ENCODE data around the gene SLC27A4. TPM values are rescaled to one million over a fixed set of nuclear protein-coding genes. Genes with fewer than 3 reads are reported as not detected.
"Not testable (repeated sequence)": the region's sequence is repeated elsewhere in the genome, so short reads cannot be mapped to it uniquely, and the experiment has no call there.

Gene SLC27A4
- total RNA-seq, 2 donors from 2014 or later, result 19.2 to 21.5 TPM

DNA sequence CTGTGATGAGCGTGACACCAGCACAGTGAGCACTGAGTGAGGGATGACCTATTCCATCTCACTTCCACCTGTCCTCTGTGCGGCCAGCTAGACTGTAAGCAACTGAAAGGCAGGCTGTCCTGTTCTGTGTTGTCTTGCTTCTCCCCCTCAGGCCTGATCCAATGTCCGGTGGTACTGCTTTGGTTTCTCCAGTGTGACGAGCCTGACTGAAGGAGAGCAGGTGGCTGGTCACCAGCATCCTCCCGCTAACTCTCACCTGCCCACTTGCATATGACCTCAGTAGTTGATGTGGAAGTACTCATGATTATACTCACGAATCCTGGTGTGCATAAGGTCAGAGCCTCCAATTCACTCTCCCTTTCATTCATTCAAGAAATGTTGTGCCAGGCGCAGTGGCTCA is 2.4 kb upstream of the SLC27A4 start:
- no peak overlapping the region for H3K27ac ChIP-seq
- no peak overlapping the region for H3K4me3 ChIP-seq
- TF ChIP-seq POLR2A (IDR thresholded peaks at IDR 0.05), result no peak
- no peak for TF ChIP-seq POLR2AphosphoS5 (IDR thresholded peaks at IDR 0.05)
- TF ChIP-seq, protein P1, sequence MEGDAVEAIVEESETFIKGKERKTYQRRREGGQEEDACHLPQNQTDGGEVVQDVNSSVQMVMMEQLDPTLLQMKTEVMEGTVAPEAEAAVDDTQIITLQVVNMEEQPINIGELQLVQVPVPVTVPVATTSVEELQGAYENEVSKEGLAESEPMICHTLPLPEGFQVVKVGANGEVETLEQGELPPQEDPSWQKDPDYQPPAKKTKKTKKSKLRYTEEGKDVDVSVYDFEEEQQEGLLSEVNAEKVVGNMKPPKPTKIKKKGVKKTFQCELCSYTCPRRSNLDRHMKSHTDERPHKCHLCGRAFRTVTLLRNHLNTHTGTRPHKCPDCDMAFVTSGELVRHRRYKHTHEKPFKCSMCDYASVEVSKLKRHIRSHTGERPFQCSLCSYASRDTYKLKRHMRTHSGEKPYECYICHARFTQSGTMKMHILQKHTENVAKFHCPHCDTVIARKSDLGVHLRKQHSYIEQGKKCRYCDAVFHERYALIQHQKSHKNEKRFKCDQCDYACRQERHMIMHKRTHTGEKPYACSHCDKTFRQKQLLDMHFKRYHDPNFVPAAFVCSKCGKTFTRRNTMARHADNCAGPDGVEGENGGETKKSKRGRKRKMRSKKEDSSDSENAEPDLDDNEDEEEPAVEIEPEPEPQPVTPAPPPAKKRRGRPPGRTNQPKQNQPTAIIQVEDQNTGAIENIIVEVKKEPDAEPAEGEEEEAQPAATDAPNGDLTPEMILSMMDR (IDR thresholded peaks at IDR 0.05), result no peak
- 93% methylated on average over 7 of the region's 7 CpGs for WGBS
- no peaks in the 10 kb centered on the region for H3K4me1 ChIP-seq (replicated peaks)
- intact Hi-C loops (cut with DNase I), result no loop called here
- H3K9me3 ChIP-seq, result no peaks in the 10 kb centered on the region
- H3K27me3 ChIP-seq (replicated peaks; ENCODE audit: insufficient read depth), result no peaks in the 10 kb centered on the region
- DNase-seq (ENCODE audit: low spot score), result no peak
- no peaks in the 10 kb centered on the region for H3K36me3 ChIP-seq

GRCh38 chr9:128338852-128339614 is 1.3 kb upstream of the SLC27A4 start:
- DNase-seq (ENCODE audit: low spot score); intact Hi-C loops (cut with DNase I); H3K9me3 ChIP-seq; H3K4me1 ChIP-seq (replicated peaks); H3K36me3 ChIP-seq; H3K27ac ChIP-seq; H3K4me3 ChIP-seq; H3K27me3 ChIP-seq (replicated peaks; ENCODE audit: insufficient read depth): not testable (repeated sequence)
- 90% methylated on average over 15 of the region's 15 CpGs for WGBS

DNA sequence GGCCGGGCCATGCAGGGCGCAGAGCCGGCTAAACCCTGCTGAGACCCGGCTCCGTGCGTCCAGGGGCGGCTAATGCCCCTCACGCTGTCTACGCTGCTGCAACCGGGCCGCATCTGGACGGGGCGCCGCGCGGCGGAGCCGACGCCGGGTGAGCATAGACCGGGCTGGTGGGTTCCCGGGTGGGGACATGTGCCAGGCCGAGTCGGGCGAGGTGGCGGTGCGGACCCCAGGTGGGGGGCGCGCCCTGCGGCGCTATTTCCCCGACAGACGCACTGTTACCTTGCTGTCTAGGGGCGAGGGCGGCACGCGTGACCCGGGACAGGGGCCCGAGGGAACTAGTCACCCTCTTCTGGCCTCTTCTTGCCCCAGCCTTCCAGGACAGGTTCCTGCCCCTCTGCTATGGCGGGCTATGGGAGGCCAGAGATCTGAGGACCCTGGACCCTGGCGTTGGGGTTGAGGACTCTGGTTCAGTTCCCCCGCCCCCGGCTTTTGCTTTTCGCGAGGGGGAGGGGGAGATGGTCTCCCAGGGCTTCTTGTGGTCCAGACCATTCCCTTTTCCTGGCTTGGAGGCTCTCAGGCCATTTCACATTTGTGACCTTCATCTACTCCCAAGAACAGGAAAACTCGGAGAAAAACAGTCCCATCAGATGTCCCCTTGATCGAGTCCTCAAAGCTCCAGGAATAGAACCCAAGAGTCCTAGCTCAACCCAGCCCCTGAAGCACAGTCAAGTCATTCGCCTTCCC is 536 bp downstream of the SLC27A4 start:
- under 1% methylated on average over 46 of the region's 48 CpGs for WGBS
- Histone ChIP-seq H3K27me3 (replicated peaks; ENCODE audit: insufficient read depth) (no peaks in the 10 kb centered on the region), H3K4me3 (peak overlapping the region; percentile 60 to 72), H3K27ac (peak overlapping the region; percentile 60 to 83), H3K9me3 (no peaks in the 10 kb centered on the region), H3K4me1 (replicated peaks) (no peaks in the 10 kb centered on the region), H3K36me3 (no peaks in the 10 kb centered on the region)
- intact Hi-C loops (cut with DNase I), result no loop called here
- TF ChIP-seq POLR2AphosphoS5 (IDR thresholded peaks at IDR 0.05) (no peak), POLR2A (IDR thresholded peaks at IDR 0.05) (no peak)
- TF ChIP-seq, protein P1 (IDR thresholded peaks at IDR 0.05), result no peak
- DNase-seq (ENCODE audit: low spot score), result no peak

DNA sequence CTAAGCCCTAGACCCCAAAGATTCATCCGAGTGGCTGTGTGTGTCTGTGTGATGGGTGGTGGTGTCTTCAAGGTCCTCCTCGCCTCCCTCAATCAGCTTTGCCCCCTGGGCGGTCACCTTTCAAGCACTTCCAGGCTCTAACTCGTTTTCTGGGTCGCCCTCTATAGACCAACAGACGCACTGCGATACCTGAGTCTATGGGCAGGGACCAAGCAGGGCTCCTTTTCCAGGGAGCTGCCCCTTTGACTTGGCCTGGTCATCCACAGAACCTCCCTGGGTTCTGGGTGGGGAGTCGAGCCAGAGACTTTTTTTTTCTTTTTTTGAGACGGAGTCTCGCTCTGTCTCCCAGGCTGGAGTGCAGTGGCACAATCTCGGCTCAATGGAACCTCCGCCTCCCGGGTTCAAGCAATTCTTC is 1.1 kb downstream of the SLC27A4 start:
- Histone ChIP-seq H3K9me3 (no peaks in the 10 kb centered on the region), H3K36me3 (no peaks in the 10 kb centered on the region), H3K4me3 (peak overlapping the region; percentile 60 to 72), H3K27me3 (replicated peaks; ENCODE audit: insufficient read depth) (no peaks in the 10 kb centered on the region), H3K4me1 (replicated peaks) (no peaks in the 10 kb centered on the region), H3K27ac (peak overlapping the region in 1 of 2 donors; percentile 83)
- TF ChIP-seq, protein P1 (IDR thresholded peaks at IDR 0.05), result peak in 3 of 4 experiments; percentile 19 to 68 (median 56)
- TF ChIP-seq POLR2AphosphoS5 (IDR thresholded peaks at IDR 0.05) (no peak), POLR2A (IDR thresholded peaks at IDR 0.05) (no peak)
- WGBS, result 32% methylated on average over 13 of the region's 13 CpGs
- intact Hi-C loops (cut with DNase I), result no loop called here
- DNase-seq (ENCODE audit: low spot score), result peak; percentile 41

GRCh38 chr9:128342971-128343680 is 2.8 kb downstream of the SLC27A4 start:
- H3K36me3 ChIP-seq, result no peaks in the 10 kb centered on the region
- intact Hi-C loops (cut with DNase I), result no loop called here
- DNase-seq (ENCODE audit: low spot score), result no peak

More at GRCh38 chr9:128342971-128343680, 2.8 kb downstream of the SLC27A4 start:
- Histone ChIP-seq H3K27me3 (replicated peaks; ENCODE audit: insufficient read depth) (no peaks in the 10 kb centered on the region), H3K4me1 (replicated peaks) (no peaks in the 10 kb centered on the region), H3K4me3 (no peak overlapping the region), H3K9me3 (no peaks in the 10 kb centered on the region), H3K27ac (no peak overlapping the region)
- TF ChIP-seq POLR2AphosphoS5 (IDR thresholded peaks at IDR 0.05) (no peak), POLR2A (IDR thresholded peaks at IDR 0.05) (no peak)
- TF ChIP-seq, protein P1 (IDR thresholded peaks at IDR 0.05), result no peak
- 93% methylated on average over 8 of the region's 8 CpGs for WGBS
